DOHH2 (cell line): ENCODE results near the gene DGKD.

Experiments
- H3F3A ChIP-seq: fragments of 200-600 bp; sonication (generic), shearing (Covaris generic); 2 replicates; pipeline ENCODE4 v1.6.0; 2016; ENCODE audit warnings: antibody characterized with exemption, mild to moderate bottlenecking; ENCODE audit not compliant: control insufficient read depth, insufficient read depth
- H3K27ac ChIP-seq: fragments of 200-600 bp; sonication (generic); 2 replicates; pipeline ENCODE4 v1.5.1; 2014; ENCODE audit warnings: low read depth, mild to moderate bottlenecking, low read length, moderate library complexity
- H3K27me3 ChIP-seq: fragments of 200-600 bp; sonication (generic); 2 replicates; pipeline ENCODE4 v1.6.1; 2014; ENCODE audit warnings: mild to moderate bottlenecking, low read length, mixed read lengths; ENCODE audit not compliant: control insufficient read depth
- H3K36me3 ChIP-seq: fragments of 200-600 bp; sonication (generic); 2 replicates; pipeline ENCODE4 v1.6.1; 2014; ENCODE audit warnings: mild to moderate bottlenecking, low read length, moderate library complexity, mixed read lengths; ENCODE audit not compliant: control insufficient read depth
- H3K4me1 ChIP-seq: fragments of 200-600 bp; sonication (generic); 2 replicates; pipeline ENCODE4 v1.6.1; 2014; ENCODE audit warnings: mild to moderate bottlenecking, low read length, mixed read lengths; ENCODE audit not compliant: control insufficient read depth
- H3K4me2 ChIP-seq: fragments of 200-600 bp; sonication (generic); 2 replicates; pipeline ENCODE4 v1.6.0; 2014; ENCODE audit warnings: mild to moderate bottlenecking, low read length, moderate library complexity
- H3K4me3 ChIP-seq: fragments of 200-600 bp; sonication (generic); 2 replicates; pipeline ENCODE4 v1.5.1; 2014; ENCODE audit warnings: mild to moderate bottlenecking, low read length, mixed read lengths
- H3K79me2 ChIP-seq: fragments of 200-600 bp; sonication (generic); 2 replicates; pipeline ENCODE4 v1.6.1; 2014; ENCODE audit warnings: mild to moderate bottlenecking, low read length, mixed read lengths; ENCODE audit not compliant: control insufficient read depth
- H3K9me2 ChIP-seq: fragments of 200-600 bp; sonication (generic); replicated peaks from 2 replicates; pipeline ENCODE4 v1.6.1; 2014; ENCODE audit warnings: mild to moderate bottlenecking, low read length, mixed read lengths; ENCODE audit not compliant: control insufficient read depth
- H3K9me3 ChIP-seq: fragments of 200-600 bp; sonication (generic); 2 replicates; pipeline ENCODE4 v1.6.1; 2014; ENCODE audit warnings: antibody characterized with exemption, low read length, mixed read lengths; ENCODE audit not compliant: control insufficient read depth, insufficient read depth
- H4K20me1 ChIP-seq: fragments of 200-600 bp; sonication (generic); 2 replicates; pipeline ENCODE4 v1.6.0; 2014; ENCODE audit warnings: low read depth, mild to moderate bottlenecking, antibody characterized with exemption, low read length, moderate library complexity; ENCODE audit not compliant: control insufficient read depth, insufficient read depth
- CTCF ChIP-seq: fragments of 200-600 bp; sonication (generic); IDR thresholded peaks from one replicate; pipeline ENCODE4 v1.5.1; 2014; ENCODE audit warnings: antibody characterized with exemption, mild to moderate bottlenecking, low read depth, low read length; ENCODE audit not compliant: poor library complexity, severe bottlenecking
- EZH2phosphoT487 ChIP-seq: fragments of 200-600 bp; sonication (generic); IDR thresholded peaks from 2 replicates; pipeline ENCODE4 v1.6.1; 2017; ENCODE audit warnings: borderline replicate concordance, mild to moderate bottlenecking, antibody characterized with exemption, low read length, moderate library complexity, mixed read lengths

Gene DGKD

GRCh38 chr2:233489143-233489542, 134.8 kb downstream of the DGKD start:
- no peaks in the 10 kb centered on the region for H3K4me1 ChIP-seq
- no peak overlapping the region for H3K27ac ChIP-seq
- H3K36me3 ChIP-seq: no peaks in the 10 kb centered on the region
- no peak overlapping the region for H3K4me2 ChIP-seq
- TF ChIP-seq CTCF (no peak), EZH2phosphoT487 (no peak)
- H3K9me2 ChIP-seq: no peaks in the 10 kb centered on the region
- no peaks in the 10 kb centered on the region for H3F3A ChIP-seq
- no peaks in the 10 kb centered on the region for H3K9me3 ChIP-seq
- H4K20me1 ChIP-seq: no peaks in the 10 kb centered on the region
- no peaks in the 10 kb centered on the region for H3K79me2 ChIP-seq
- no peaks in the 10 kb centered on the region for H3K27me3 ChIP-seq
- H3K4me3 ChIP-seq: no peak overlapping the region

GRCh38 chr2:233489666-233490065, 135.4 kb downstream of the DGKD start:
- Histone ChIP-seq H4K20me1 (no peaks in the 10 kb centered on the region), H3K36me3 (no peaks in the 10 kb centered on the region), H3K27me3 (no peaks in the 10 kb centered on the region), H3K27ac (no peak overlapping the region), H3K79me2 (no peaks in the 10 kb centered on the region), H3K4me1 (no peaks in the 10 kb centered on the region), H3K9me3 (no peaks in the 10 kb centered on the region), H3K4me2 (no peak overlapping the region), H3F3A (no peaks in the 10 kb centered on the region), H3K9me2 (no peaks in the 10 kb centered on the region), H3K4me3 (no peak overlapping the region)
- TF ChIP-seq CTCF (no peak), EZH2phosphoT487 (no peak)

GRCh38 chr2:233490831-233491230, 136.5 kb downstream of the DGKD start:
- Histone ChIP-seq H3K36me3 (no peaks in the 10 kb centered on the region), H3F3A (no peaks in the 10 kb centered on the region), H3K4me1 (no peaks in the 10 kb centered on the region), H3K9me2 (no peaks in the 10 kb centered on the region), H3K27me3 (no peaks in the 10 kb centered on the region), H3K9me3 (no peaks in the 10 kb centered on the region), H3K4me2 (no peak overlapping the region), H4K20me1 (no peaks in the 10 kb centered on the region), H3K27ac (no peak overlapping the region), H3K4me3 (no peak overlapping the region), H3K79me2 (no peaks in the 10 kb centered on the region)
- no peak for TF ChIP-seq EZH2phosphoT487
- TF ChIP-seq CTCF: no peak

- H3K4me2 ChIP-seq: no peak overlapping the region
- H3F3A ChIP-seq: no peaks in the 10 kb centered on the region
- no peaks in the 10 kb centered on the region for H3K4me1 ChIP-seq
- no peaks in the 10 kb centered on the region for H3K36me3 ChIP-seq
- no peak overlapping the region for H3K4me3 ChIP-seq
- no peaks in the 10 kb centered on the region for H3K79me2 ChIP-seq
- H4K20me1 ChIP-seq: no peaks in the 10 kb centered on the region
- H3K9me2 ChIP-seq: no peaks in the 10 kb centered on the region
- no peaks in the 10 kb centered on the region for H3K27me3 ChIP-seq
- H3K9me3 ChIP-seq: no peaks in the 10 kb centered on the region
- no peak overlapping the region for H3K27ac ChIP-seq
- TF ChIP-seq EZH2phosphoT487: no peak
These were observed 137.0 kb downstream of the DGKD start for GRCh38 chr2:233491326-233491725.
